NCI-H345 (cell line): Measurements from ENCODE around the gene EDA2R.

Source experiments
- DNase-seq: peaks from one replicate; lab custom pipeline; 2025; lab: John Stamatoyannopoulos, UW

EDA2R gene

GRCh38 chrX:66638591-66639500 lies at the start of gene EDA2R:
TSS of gene EDA2R (minus strand) at chrX:66639078. CDS start at chrX:66616020, 23,058 bp downstream.
- DNase-seq = no peak

DNA sequence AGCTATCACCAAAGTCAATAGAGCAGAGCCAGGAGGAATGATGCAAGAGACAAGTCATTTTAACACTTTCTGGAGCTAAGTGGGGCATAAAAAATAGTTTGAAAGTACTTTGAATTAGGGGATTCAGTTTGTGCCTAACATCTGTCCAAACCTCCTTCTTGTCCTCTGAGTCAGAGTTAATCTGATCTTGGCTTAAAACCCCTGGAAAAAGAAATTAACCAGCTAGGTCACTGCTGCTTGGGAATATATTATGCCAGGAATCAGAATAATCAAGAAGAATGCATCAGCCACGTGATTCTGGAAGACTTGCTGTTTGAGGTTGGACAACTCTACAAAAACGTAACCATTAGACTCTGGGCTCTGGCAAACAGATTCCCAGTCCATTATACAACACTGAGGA lies 45.3 kb upstream of the EDA2R start:
- no peak for DNase-seq

GRCh38 chrX:66680451-66680850 lies 41.6 kb upstream of the EDA2R start:
- DNase-seq = no peak

GRCh38 chrX:66677430-66677829 lies 38.6 kb upstream of the EDA2R start:
- no peak for DNase-seq

DNA sequence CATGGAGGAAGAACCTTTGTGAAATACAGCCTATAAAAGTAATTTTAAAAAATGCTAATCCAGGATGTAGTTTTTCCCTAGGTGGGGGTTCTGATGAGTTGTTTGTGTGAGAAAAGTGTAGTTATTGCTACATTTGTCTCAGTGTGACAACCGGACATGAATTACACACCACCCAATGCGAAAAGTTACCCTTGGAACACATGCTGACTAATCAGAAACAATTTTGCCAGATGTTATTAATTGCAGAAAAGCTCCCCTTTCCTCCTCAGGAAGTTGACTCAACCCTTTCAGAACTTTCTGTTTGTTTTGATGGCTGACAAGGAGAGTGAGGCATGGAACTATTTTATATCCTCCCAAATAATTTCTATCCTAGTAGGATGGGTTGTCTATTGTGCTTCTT lies 38.1 kb upstream of the EDA2R start:
- no peak for DNase-seq

- no peak for DNase-seq
Measured at GRCh38 chrX:66676413-66676812, 37.5 kb upstream of the EDA2R start.

DNA sequence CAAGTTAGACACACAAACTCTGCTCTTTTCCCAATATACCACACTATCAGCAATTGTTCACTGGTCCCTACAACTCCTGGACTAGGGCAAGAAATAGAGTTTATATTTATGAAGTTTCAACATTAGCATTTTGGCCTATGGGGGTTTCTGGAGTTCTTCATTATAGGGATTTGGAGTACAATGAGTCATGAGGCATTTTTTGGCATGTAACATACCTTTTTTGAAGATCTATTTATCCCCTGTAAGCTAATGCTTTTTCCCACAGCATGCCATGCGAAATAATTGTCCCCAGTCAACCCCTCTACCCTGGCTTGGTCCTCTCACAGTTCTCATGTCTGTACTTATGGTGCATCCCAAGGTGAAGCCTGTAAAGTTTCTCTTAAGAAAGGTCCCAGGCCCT lies 36.7 kb upstream of the EDA2R start:
- no peak for DNase-seq

GRCh38 chrX:66674506-66674905 lies 35.6 kb upstream of the EDA2R start:
- no peak for DNase-seq

DNA sequence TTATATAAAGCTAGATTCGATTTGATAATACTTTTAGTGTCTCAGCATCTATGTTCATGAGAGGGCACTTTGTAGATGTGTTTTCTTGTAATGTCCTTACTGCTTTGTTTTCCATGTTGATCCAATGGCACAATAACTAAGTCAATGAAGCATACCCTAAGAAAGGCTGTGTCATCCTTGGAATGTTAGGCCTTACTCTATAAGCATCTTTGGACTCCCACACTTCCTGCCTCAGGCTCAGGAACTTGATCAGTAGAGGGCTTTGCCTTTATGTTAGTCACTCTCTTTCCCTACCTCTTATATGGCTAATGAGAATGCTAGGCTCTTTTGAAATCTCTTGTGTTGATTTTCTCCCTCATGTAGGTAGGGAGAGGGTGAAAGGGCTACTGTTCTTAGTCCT lies 33.2 kb upstream of the EDA2R start:
- DNase-seq = no peak

GRCh38 chrX:66654411-66654810 lies 15.5 kb upstream of the EDA2R start:
- DNase-seq = no peak

DNA sequence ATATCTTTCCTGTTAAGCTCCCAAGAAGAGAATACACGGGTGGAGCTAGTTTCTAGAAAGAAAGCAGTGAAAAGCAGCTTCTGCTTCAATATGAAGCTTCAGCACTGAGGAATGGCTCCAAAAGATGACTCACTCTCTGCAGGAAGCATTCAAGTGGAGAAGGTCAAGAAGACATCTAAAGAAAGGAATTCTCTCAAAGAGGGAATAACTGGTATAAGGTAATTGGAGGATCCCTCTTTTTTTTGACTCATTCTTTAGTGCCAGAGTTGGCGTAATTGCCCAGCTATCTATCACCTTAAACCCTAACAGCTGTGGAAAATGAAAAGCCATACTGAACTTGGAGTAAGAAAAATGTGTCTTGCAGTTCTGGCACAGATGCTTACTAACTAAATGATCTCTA lies 3.5 kb downstream of the EDA2R start:
- no peak for DNase-seq

GRCh38 chrX:66634272-66634671 lies 4.6 kb downstream of the EDA2R start:
- no peak for DNase-seq

DNA sequence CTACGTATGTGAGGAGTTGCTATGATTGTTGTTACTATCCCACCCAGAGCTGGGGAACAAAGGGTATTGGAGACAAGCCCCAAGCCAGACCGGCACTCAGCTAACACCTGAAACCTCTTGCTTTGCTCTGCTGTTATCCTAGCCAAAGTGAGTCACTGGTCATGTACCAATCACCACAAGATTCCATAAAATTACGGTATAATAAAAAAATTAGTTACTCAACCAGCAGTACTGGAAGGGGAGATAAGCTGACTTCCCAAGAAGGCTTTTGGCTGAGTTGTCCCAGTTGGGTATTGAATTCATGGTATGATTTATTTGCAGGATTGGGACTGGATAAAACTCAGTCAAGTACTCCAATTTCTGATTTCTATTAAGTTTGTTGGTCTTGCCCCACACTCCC lies 5.3 kb downstream of the EDA2R start:
- DNase-seq = no peak

DNA sequence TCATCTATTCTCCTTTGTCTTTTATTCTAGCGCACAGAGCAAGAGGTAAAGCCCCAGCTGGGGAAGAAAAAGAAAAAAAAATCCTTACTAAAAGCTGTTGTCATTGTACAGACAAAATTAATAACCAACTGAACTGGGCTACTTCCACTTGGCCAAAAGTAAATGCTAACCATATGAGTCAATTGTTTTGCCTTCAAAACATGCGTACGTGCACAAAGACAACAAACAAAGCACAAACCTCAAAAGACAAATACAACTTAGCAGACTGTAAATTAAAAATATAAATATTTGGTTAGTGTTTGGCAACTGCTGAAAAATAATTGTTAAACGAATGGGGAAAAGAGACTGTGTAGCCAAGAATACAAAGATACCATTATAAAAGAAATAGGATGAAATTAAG lies 5.9 kb downstream of the EDA2R start:
- DNase-seq = no peak

GRCh38 chrX:66632473-66632872 lies 6.4 kb downstream of the EDA2R start:
- DNase-seq = no peak

DNA sequence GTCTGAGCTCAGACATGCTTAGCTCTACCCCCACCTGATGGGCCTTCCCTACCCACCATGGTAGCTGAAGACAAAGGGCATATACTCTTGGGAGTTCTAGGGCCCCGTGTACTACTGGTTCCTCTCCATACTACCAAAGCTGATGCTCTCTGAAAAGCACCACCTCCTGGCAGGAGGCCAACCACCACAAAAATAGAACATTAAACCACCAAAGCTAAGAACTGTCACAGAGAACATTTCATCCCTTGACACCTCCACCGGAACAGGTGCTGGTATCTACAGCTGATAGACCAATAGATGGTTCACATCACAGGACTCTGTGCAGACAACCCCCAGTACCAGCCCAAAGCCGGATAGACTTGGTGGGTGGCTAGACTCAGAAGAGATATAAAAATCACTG lies 13.4 kb downstream of the EDA2R start:
- no peak for DNase-seq

- no peak for DNase-seq
Measured at GRCh38 chrX:66622209-66622608, 16.7 kb downstream of the EDA2R start.

- no peak for DNase-seq
Measured at GRCh38 chrX:66616944-66617343, 21.9 kb downstream of the EDA2R start.

DNA sequence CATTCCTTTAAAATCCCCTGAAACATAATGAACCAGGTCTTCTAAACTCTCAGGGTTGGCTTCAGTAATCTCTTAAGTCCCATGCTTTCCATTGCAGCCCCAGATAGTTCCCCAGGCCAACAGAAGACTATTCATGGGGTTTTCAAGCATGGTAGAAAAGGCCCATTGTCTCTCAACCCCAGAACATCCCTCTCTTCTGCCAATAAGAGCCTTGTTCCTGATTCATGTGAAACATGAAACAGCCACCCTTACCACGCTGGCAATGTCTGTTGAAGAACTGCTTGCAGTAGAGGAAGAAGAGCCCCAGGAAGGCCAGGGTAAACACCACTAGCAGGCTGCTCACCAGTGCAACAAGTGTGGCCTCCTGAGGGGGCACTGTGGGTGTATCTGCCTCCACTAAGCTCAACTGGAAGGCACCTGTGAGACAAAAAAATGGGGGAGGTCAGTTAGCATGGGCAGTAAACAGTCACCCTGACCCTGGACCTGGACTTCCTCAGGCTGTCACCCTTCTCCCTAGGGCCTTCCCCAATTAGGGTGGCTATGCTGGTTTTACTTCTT lies 36.4 kb downstream of the EDA2R start:
- no peak for DNase-seq

DNA sequence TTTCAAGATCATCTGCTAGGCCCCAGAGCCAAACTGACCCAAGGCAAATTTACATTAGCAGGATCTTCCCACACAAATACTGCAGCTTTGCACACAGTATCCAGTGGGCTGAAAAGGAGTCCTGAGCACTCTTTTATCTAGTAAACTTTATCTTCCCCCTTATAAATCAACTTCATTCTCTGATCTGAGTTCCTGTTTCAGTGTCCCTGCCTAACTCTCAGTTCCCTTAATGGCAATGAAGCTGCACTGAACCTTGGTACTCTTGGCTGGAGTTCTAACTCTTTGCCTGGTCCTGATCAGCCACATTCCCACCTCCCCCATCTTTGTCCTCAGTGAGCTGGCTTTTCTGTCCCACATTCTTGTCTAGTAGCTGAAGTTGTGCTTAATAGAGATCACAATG lies 37.4 kb downstream of the EDA2R start:
- DNase-seq = no peak

- no peak for DNase-seq
Measured at GRCh38 chrX:66579219-66579618, 59.7 kb downstream of the EDA2R start.

GRCh38 chrX:66553973-66554372 lies 84.9 kb downstream of the EDA2R start:
- DNase-seq = no peak

DNA sequence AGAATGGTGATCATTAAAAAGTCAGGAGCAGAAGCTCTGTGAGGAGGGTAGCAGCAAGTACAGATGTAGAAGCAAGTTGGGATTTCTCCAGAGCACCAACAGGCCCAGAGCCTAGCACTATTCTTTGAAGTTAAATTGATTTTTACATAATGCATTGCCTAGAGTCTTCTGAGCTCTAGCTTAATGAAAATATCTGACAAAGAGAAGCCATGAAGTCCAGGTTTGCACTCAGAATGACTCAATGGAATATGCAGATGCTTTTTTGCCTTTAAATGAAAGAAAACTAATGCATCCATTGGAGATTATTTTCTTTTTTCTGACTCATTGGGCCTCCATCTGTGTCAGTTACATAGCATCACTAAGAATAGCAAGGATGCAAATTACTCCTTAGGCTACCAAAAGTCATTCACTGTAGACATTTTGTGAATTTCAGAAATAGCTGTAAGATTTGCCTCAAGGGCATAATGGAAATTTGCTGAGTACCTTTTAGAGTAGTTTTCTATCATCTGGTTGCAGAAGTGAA lies 91.0 kb downstream of the EDA2R start:
- DNase-seq = no peak
